ENCODE results near the gene ARMC9.
"Not testable (repeated sequence)": the region's sequence is repeated elsewhere in the genome, so short reads cannot be mapped to it uniquely, and the experiment has no call there.

Gene ARMC9

GRCh38 chr2:231182513-231182899 is 15.9 kb upstream of the ARMC9 start:
- no peak for DNase-seq

GRCh38 chr2:231183851-231184250 is 14.6 kb upstream of the ARMC9 start:
- DNase-seq: no peak

GRCh38 chr2:231184319-231184718 is 14.1 kb upstream of the ARMC9 start:
- no peak for DNase-seq

- no peak for DNase-seq
Measured at GRCh38 chr2:231185050-231185725, 13.2 kb upstream of the ARMC9 start.

- no peak for DNase-seq
Measured at GRCh38 chr2:231185886-231186285, 12.5 kb upstream of the ARMC9 start.

GRCh38 chr2:231186325-231186724 is 12.1 kb upstream of the ARMC9 start:
- no peak for DNase-seq

GRCh38 chr2:231187736-231188505 is 10.5 kb upstream of the ARMC9 start:
- DNase-seq: no peak

GRCh38 chr2:231188506-231189170 is 9.8 kb upstream of the ARMC9 start:
- DNase-seq: no peak

GRCh38 chr2:231189171-231189530 is 9.3 kb upstream of the ARMC9 start:
- DNase-seq: no peak

- no peak for DNase-seq
Measured at GRCh38 chr2:231189571-231190495, 8.6 kb upstream of the ARMC9 start.

GRCh38 chr2:231190531-231191197 is 7.8 kb upstream of the ARMC9 start:
- DNase-seq: no peak

- DNase-seq: no peak
Measured at GRCh38 chr2:231191896-231192872, 6.2 kb upstream of the ARMC9 start.

- DNase-seq: no peak
Measured at GRCh38 chr2:231193216-231193615, 5.2 kb upstream of the ARMC9 start.

GRCh38 chr2:231196592-231196991 is 1.8 kb upstream of the ARMC9 start:
- DNase-seq: no peak

- DNase-seq: not testable (repeated sequence)
Measured at GRCh38 chr2:231197196-231197595, 1.2 kb upstream of the ARMC9 start.

- no peak for DNase-seq
Measured at GRCh38 chr2:231197706-231198290, 633 bp upstream of the ARMC9 start.

- DNase-seq: no peak
Measured at GRCh38 chr2:231199219-231199618, 788 bp downstream of the ARMC9 start.

GRCh38 chr2:231200805-231201474 is 2.5 kb downstream of the ARMC9 start:
- DNase-seq: no peak

GRCh38 chr2:231201475-231201814 is 3.0 kb downstream of the ARMC9 start:
- DNase-seq: no peak

GRCh38 chr2:231203087-231203486 is 4.7 kb downstream of the ARMC9 start:
- no peak for DNase-seq

Data from CD4-positive, alpha-beta T cell treated with Interleukin-1 beta for 1 hour (primary cell).